ENCODE results near the gene MPHOSPH10. TPM values are rescaled to one million over a fixed set of nuclear protein-coding genes. Genes with fewer than 3 reads are reported as not detected.
"Not testable (repeated sequence)": the region's sequence is repeated elsewhere in the genome, so short reads cannot be mapped to it uniquely, and the experiment has no call there.

The MPHOSPH10 gene
- total RNA-seq, 1 donor from 2014 or later: 26.0 TPM

DNA sequence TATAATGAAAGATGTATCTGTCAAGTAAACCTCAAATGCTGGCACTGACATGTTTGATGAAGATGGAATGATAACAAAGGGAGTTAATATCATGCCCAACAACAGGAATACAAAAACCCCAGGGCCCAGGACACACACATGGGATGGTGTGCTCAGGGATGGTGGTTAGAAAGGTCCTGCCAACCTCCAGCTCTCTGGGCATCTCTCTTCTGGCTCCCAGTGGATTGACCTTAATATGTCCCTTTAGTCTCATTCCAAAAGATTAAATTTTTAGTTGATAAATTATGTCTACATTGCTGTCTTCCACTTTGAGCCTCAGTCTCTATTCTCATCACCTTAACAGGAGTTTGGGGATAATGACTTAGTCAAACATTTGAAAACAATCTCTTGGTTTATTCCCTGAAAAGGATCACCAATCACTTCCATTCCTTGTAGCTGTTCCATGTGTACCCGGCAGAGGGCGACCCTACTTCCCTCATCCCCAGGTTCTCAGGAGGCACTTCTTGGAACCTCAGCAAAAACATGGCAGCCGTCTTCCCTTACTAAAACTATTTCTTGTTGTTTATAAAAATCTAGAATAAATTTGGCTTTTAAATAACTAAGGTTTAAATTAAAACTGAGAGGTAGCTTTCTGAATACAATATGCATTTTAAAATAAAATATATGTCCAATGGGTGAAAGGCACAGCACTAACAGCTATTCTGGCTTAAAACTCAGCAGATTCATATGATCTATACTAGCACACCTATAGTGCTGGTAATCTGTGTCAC, 30.1 kb upstream of the MPHOSPH10 start:
- TF ChIP-seq CTCF (IDR thresholded peaks at IDR 0.05): peak; percentile 76
- intact Hi-C loops (cut with DNase I): no loop called here
- H3K27me3 ChIP-seq (ENCODE audit: low read depth): no peaks in the 10 kb centered on the region
- no peaks in the 10 kb centered on the region for H3K4me1 ChIP-seq
- peak; percentile 62 for DNase-seq
- no peak overlapping the region for H3K27ac ChIP-seq
- H3K9me3 ChIP-seq: no peaks in the 10 kb centered on the region
- no peaks in the 10 kb centered on the region for H3K36me3 ChIP-seq
- peak; percentile 86 for ATAC-seq
- no peak overlapping the region for H3K4me3 ChIP-seq

DNA sequence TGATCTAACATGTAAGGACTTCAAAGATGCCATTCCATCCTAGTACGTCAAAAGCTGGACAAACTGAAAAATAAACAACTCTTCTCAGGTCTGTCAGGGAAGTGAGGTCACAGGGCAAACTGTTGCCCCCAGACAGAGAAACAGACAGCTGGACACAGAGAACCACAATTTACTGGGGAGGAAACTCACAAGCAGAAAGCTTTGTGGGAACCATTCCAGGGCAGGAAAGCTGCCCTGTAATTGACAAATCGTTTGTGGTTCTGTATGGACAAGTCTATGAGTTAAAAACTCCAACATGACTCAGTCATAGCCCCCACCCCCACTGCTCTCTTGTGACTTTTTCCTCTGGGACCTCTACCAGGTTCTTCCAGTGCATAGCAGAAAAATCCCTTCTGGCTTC, 28.8 kb upstream of the MPHOSPH10 start:
- Histone ChIP-seq H3K9me3 (no peaks in the 10 kb centered on the region), H3K27ac (no peak overlapping the region), H3K4me1 (no peaks in the 10 kb centered on the region), H3K27me3 (ENCODE audit: low read depth) (no peaks in the 10 kb centered on the region), H3K4me3 (no peak overlapping the region), H3K36me3 (no peaks in the 10 kb centered on the region)
- no peak for DNase-seq
- no peak for TF ChIP-seq CTCF (IDR thresholded peaks at IDR 0.05)
- intact Hi-C loops (cut with DNase I): no loop called here
- ATAC-seq: no peak

GRCh38 chr2:71102981-71103681, 27.3 kb upstream of the MPHOSPH10 start:
- Histone ChIP-seq H3K4me3 (no peak overlapping the region), H3K4me1 (no peaks in the 10 kb centered on the region), H3K36me3 (peaks cover 2% of the 10 kb centered on the region), H3K27me3 (ENCODE audit: low read depth) (no peaks in the 10 kb centered on the region), H3K9me3 (no peaks in the 10 kb centered on the region), H3K27ac (no peak overlapping the region)
- ATAC-seq: no peak
- intact Hi-C loops (cut with DNase I): no loop called here
- DNase-seq: no peak
- TF ChIP-seq CTCF (IDR thresholded peaks at IDR 0.05): no peak

DNA sequence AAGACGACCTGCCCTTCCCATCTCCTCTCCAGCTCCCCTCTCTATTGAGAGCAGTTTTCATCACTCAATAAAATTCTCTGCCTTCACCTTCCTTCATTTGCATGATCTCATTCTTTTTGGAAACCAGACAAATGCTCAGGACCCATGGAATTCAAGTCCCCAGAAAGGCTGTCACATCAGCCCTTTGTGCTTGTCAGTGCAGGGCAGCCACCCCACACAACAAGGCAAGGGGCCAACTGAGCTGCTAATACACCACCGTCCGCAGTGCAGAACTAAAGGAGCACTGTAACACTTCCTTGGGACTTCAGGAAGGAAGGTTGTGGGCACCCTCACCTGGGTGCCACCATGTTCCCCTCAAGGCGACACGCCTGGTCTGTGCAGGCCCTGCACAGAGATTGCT, 26.6 kb upstream of the MPHOSPH10 start:
- intact Hi-C loops (cut with DNase I): no loop called here
- H3K27me3 ChIP-seq (ENCODE audit: low read depth): no peaks in the 10 kb centered on the region
- H3K4me1 ChIP-seq: no peaks in the 10 kb centered on the region
- ATAC-seq: no peak
- DNase-seq: no peak
- TF ChIP-seq CTCF (IDR thresholded peaks at IDR 0.05): no peak
- peaks cover 9% of the 10 kb centered on the region for H3K36me3 ChIP-seq
- no peak overlapping the region for H3K4me3 ChIP-seq
- H3K27ac ChIP-seq: no peak overlapping the region
- no peaks in the 10 kb centered on the region for H3K9me3 ChIP-seq

DNA sequence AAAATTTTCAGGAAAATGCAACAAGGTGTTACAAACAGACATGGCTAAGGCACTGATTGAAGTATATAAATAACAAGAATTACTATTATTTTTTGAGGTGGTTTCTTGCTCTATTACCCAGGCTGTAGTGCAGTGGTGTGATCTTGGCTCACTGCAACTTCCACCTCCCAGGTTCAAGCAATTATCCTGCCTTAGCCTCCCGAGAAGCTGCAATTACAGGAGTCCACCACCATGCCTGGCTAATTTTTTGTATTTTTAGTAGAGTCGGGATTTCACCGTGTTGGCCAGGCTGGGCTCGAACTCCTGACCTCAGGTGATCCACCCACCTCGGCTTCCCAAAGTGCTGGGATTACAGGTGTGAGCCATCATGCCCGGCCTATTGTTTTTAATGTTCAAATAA, 24.0 kb upstream of the MPHOSPH10 start:
- intact Hi-C loops (cut with DNase I); DNase-seq; H3K9me3 ChIP-seq; ATAC-seq; H3K4me1 ChIP-seq; H3K4me3 ChIP-seq; H3K27me3 ChIP-seq (ENCODE audit: low read depth); H3K27ac ChIP-seq: not testable (repeated sequence)
- peaks cover 30% of the 10 kb centered on the region for H3K36me3 ChIP-seq

DNA sequence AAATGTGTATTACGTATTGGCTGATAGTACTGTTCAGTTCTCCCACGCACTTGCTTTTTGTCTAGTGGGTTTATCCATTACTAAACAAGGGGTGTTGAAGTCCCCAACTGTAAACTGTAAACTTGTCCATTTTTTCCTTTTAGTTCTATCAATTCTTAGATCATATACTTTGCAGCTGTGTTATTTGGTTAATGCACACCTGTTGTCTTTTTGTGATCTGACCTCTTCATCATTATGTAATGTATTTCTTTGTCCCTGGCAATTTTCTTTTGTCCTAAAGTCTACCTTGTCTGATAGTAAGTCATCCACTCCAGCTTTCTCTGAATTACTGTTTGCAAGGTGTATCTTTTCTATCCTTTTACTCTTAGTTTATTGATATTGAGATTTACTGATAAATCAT, 22.3 kb upstream of the MPHOSPH10 start:
- TF ChIP-seq CTCF (IDR thresholded peaks at IDR 0.05): no peak
- H3K4me3 ChIP-seq: no peak overlapping the region
- peaks cover 30% of the 10 kb centered on the region for H3K36me3 ChIP-seq
- intact Hi-C loops (cut with DNase I): no loop called here
- DNase-seq (no peak), ATAC-seq (no peak)
- H3K27me3 ChIP-seq (ENCODE audit: low read depth): no peaks in the 10 kb centered on the region
- H3K9me3 ChIP-seq: no peaks in the 10 kb centered on the region
- H3K4me1 ChIP-seq: no peaks in the 10 kb centered on the region
- no peak overlapping the region for H3K27ac ChIP-seq

Measured in lower lobe of right lung (tissue), 2 donors.